Measurements from ENCODE around the gene SUPT5H.

Gene SUPT5H

GRCh38 chr19:39497701-39497995 lies 52.3 kb downstream of the SUPT5H start:
- no peak for DNase-seq (ENCODE audit: low spot score)

GRCh38 chr19:39497996-39498797 lies 52.8 kb downstream of the SUPT5H start:
- DNase-seq (ENCODE audit: low spot score) = no peak

GRCh38 chr19:39498798-39499642 lies 53.6 kb downstream of the SUPT5H start, which contains the start of gene DLL3:
TSS of gene DLL3 (plus strand) at chr19:39498947. CDS start at chr19:39498975, 28 bp downstream.
- DNase-seq (ENCODE audit: low spot score) = no peak

- no peak for DNase-seq (ENCODE audit: low spot score)
Observed at GRCh38 chr19:39499932-39500331, 54.5 kb downstream of the SUPT5H start.

GRCh38 chr19:39500543-39500942 lies 55.2 kb downstream of the SUPT5H start:
- DNase-seq (ENCODE audit: low spot score) = no peak

- DNase-seq (ENCODE audit: low spot score) = no peak
Observed at GRCh38 chr19:39501340-39501739, 56.0 kb downstream of the SUPT5H start.

GRCh38 chr19:39502640-39503417 lies 57.4 kb downstream of the SUPT5H start:
- peak; percentile 71 for DNase-seq (ENCODE audit: low spot score)

- DNase-seq (ENCODE audit: low spot score) = no peak
Observed at GRCh38 chr19:39506598-39506943, 61.2 kb downstream of the SUPT5H start.

- no peak for DNase-seq (ENCODE audit: low spot score)
Observed at GRCh38 chr19:39506944-39507714, 61.7 kb downstream of the SUPT5H start.

- no peak for DNase-seq (ENCODE audit: low spot score)
Observed at GRCh38 chr19:39507715-39508364, 62.5 kb downstream of the SUPT5H start.

GRCh38 chr19:39508629-39509028 lies 63.2 kb downstream of the SUPT5H start:
- no peak for DNase-seq (ENCODE audit: low spot score)

GRCh38 chr19:39509233-39509632 lies 63.9 kb downstream of the SUPT5H start:
- no peak for DNase-seq (ENCODE audit: low spot score)

GRCh38 chr19:39512988-39513387 lies 67.6 kb downstream of the SUPT5H start:
- DNase-seq (ENCODE audit: low spot score) = no peak

- DNase-seq (ENCODE audit: low spot score) = no peak
Observed at GRCh38 chr19:39514840-39515550, 69.6 kb downstream of the SUPT5H start, which contains the start of gene SELENOV. TSS of gene SELENOV (plus strand) at chr19:39515139. CDS start at chr19:39515213, 74 bp downstream.

- no peak for DNase-seq (ENCODE audit: low spot score)
Observed at GRCh38 chr19:39515551-39516191, 70.3 kb downstream of the SUPT5H start.

GRCh38 chr19:39516270-39516669 lies 70.9 kb downstream of the SUPT5H start:
- DNase-seq (ENCODE audit: low spot score) = no peak

- DNase-seq (ENCODE audit: low spot score) = no peak
Observed at GRCh38 chr19:39517432-39517831, 72.0 kb downstream of the SUPT5H start.

- no peak for DNase-seq (ENCODE audit: low spot score)
Observed at GRCh38 chr19:39518458-39518857, 73.1 kb downstream of the SUPT5H start.

- DNase-seq (ENCODE audit: low spot score) = no peak
Observed at GRCh38 chr19:39518975-39519374, 73.6 kb downstream of the SUPT5H start.
